Upper lobe of left lung (tissue), 6 donors: Measurements from ENCODE around the gene SGCD. TPM values are rescaled to one million over a fixed set of nuclear protein-coding genes. Genes with fewer than 3 reads are reported as not detected.

Experiments used
- ATAC-seq, 2 donors: fragments of 200-7000 bp; cut with Tn5 transposase; one replicate each; pipeline ENCODE4 v1.9.1; 2022; ENCODE audit warnings: mild to moderate bottlenecking in 2 of 2, moderate library complexity in 2 of 2; ENCODE audit not compliant: low FRiP score in 2 of 2
- DNase-seq, 2 donors: peaks; one replicate each; pipeline ENCODE4 v3.0.0-alpha.2; 2019 to 2020
- H3K27ac ChIP-seq, 4 donors: fragments of 200-600 bp; sonication (generic); one replicate each; pipeline ENCODE4 v1.5.1; 2016 to 2019
- H3K27me3 ChIP-seq, 4 donors: fragments of 200-600 bp; sonication (generic); one replicate each; pipeline ENCODE4 v1.5.1; 2017 to 2019
- H3K36me3 ChIP-seq, 4 donors: fragments of 200-600 bp; sonication (generic); one replicate each; pipeline ENCODE4 v1.5.1; 2016 to 2019
- H3K4me1 ChIP-seq, 4 donors: fragments of 200-600 bp; sonication (generic); one replicate each; pipeline ENCODE4 v1.5.1; 2018 to 2019
- H3K4me3 ChIP-seq, 4 donors: fragments of 200-600 bp; sonication (generic); one replicate each; pipeline ENCODE4 v1.5.1; 2017 to 2019; ENCODE audit warnings: mild to moderate bottlenecking in 2 of 4, moderate library complexity in 1 of 4
- H3K9me3 ChIP-seq, 4 donors: fragments of 200-600 bp; sonication (generic); one replicate each; pipeline ENCODE4 v1.5.1; 2018 to 2019
- EP300 ChIP-seq, 4 donors: sonication (generic); formaldehyde crosslinking; IDR thresholded peaks; one replicate each; pipeline ENCODE4 v1.5.1; 2017; ENCODE audit warnings: antibody characterized with exemption in 4 of 4, control low read depth in 2 of 4
- POLR2A ChIP-seq, 4 donors: fragments of 450-650 bp; IDR thresholded peaks; one replicate each; pipeline ENCODE4 v1.5.1; 2016 to 2017; ENCODE audit warnings: antibody characterized with exemption in 4 of 4, mild to moderate bottlenecking in 2 of 4
- POLR2AphosphoS5 ChIP-seq, 2 donors: sonication (generic); formaldehyde crosslinking; IDR thresholded peaks; one replicate each; pipeline ENCODE4 v1.5.1; 2017; ENCODE audit warnings: antibody characterized with exemption in 2 of 2
- WGBS, 2 donors: methylation state at CpG; one replicate each; pipeline ENCODE4 v1.1.5; 2017 to 2018; 5-methylcytosine and 5-hydroxymethylcytosine counted together
- total RNA-seq, 6 donors: library from RNA; depleted of rRNA in 4 of 6; stranded (reverse); fragments of >200 nt in 4 of 6; gene quantifications; one replicate each; pipeline versions ENCODE4 v1.1.0 to v1.2.1, GENCODE V29; 2016 to 2021
- TF ChIP-seq, protein P1 (sequence below), 6 experiments: fragments of 450-650 bp in 4 of 6; fragments of 200-600 bp in 2 of 6; sonication (generic) in 2 of 6; IDR thresholded peaks; one replicate each; pipeline ENCODE4 v1.5.1; 2016 to 2019; ENCODE audit warnings: antibody characterized with exemption in 6 of 6
- donor health status: DM: no; HTN: no; CAD: no; lungs with moderate emphysema.
- donor health status: DM: no; HTN: yes; CAD: no; lungs with severe emphysema.

The SGCD gene
- total RNA-seq, 6 donors from 2014 or later: 1.0 to 7.8 (median 1.8) TPM

DNA sequence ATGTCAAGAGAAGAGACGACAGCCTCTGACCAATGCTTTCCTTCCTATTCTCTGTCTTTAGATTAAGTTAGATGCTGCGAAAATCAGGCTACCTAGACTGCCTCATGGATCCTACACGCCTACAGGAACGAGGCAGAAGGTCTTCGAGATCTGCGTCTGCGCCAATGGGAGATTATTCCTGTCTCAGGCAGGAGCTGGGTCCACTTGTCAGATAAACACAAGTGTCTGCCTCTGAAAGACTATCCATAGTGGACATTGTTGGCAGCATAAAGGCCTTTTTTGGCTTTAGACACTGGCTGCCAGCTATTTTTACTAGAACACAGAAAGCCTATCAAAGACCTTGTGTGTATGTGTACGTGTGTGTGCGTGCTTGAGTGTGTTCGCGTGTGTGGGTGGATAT, 432.2 kb downstream of the SGCD start:
- WGBS, 2 donors: 89 to 91% methylated on average over 11 of the region's 11 CpGs
- ATAC-seq (no peak), DNase-seq (no peak)
- no peak overlapping the region for H3K27ac ChIP-seq
- no peaks in the 10 kb centered on the region for H3K36me3 ChIP-seq
- no peaks in the 10 kb centered on the region for H3K9me3 ChIP-seq
- no peaks in the 10 kb centered on the region for H3K27me3 ChIP-seq
- H3K4me1 ChIP-seq: no peaks in the 10 kb centered on the region
- H3K4me3 ChIP-seq: no peak overlapping the region
- TF ChIP-seq, protein P1, sequence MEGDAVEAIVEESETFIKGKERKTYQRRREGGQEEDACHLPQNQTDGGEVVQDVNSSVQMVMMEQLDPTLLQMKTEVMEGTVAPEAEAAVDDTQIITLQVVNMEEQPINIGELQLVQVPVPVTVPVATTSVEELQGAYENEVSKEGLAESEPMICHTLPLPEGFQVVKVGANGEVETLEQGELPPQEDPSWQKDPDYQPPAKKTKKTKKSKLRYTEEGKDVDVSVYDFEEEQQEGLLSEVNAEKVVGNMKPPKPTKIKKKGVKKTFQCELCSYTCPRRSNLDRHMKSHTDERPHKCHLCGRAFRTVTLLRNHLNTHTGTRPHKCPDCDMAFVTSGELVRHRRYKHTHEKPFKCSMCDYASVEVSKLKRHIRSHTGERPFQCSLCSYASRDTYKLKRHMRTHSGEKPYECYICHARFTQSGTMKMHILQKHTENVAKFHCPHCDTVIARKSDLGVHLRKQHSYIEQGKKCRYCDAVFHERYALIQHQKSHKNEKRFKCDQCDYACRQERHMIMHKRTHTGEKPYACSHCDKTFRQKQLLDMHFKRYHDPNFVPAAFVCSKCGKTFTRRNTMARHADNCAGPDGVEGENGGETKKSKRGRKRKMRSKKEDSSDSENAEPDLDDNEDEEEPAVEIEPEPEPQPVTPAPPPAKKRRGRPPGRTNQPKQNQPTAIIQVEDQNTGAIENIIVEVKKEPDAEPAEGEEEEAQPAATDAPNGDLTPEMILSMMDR (IDR thresholded peaks at IDR 0.05): no peak
- TF ChIP-seq POLR2AphosphoS5 (IDR thresholded peaks at IDR 0.05) (no peak), EP300 (IDR thresholded peaks at IDR 0.05) (no peak), POLR2A (IDR thresholded peaks at IDR 0.05) (no peak)

- no peak for ATAC-seq
- TF ChIP-seq EP300 (IDR thresholded peaks at IDR 0.05): no peak
- TF ChIP-seq, protein P1 (IDR thresholded peaks at IDR 0.05): no peak
- TF ChIP-seq POLR2A (IDR thresholded peaks at IDR 0.05): no peak
- TF ChIP-seq POLR2AphosphoS5 (IDR thresholded peaks at IDR 0.05): no peak
- H3K27ac ChIP-seq: no peak overlapping the region
- H3K9me3 ChIP-seq: no peaks in the 10 kb centered on the region
- H3K4me3 ChIP-seq: no peak overlapping the region
- no peaks in the 10 kb centered on the region for H3K4me1 ChIP-seq
- no peaks in the 10 kb centered on the region for H3K36me3 ChIP-seq
- H3K27me3 ChIP-seq: no peaks in the 10 kb centered on the region
- DNase-seq: no peak
Observed at GRCh38 chr5:156762771-156763170, 435.8 kb downstream of the SGCD start.

DNA sequence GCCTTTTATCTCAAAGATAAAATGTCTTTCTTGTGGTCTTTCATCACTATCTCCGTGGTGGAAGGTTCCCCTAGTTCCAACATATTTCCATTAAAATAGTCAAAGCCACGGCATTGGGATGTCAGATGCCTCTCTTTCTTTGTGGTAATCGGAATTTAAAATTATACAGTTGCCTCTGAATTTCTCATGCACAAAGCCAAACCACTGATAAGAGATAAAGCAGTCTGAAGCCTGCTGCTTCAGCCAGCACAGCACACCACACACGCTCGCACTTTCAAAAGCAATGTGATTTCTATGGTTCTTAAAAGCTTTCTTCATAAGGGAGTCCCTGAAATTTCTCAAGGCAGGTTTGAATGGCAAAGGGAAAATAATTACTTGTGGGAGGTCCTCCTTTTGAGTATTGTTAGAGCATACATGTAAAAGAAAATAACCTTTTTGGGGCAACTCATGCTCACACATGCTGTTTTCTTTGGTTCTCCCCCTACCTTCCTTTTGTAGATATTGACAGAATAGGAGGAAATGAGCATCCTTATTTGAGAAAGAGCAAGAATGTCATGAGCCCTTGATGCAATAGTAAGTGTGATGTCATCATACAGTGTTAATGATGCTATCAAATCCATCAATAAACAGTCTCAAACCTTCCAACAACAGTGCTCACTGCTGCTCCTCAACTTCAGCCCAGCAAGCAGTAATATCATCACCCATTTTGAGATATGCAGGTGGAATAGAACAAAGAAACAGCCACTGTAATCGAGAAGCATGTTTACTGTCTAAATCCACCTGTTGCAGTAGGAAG, 437.4 kb downstream of the SGCD start:
- Histone ChIP-seq H3K27me3 (no peaks in the 10 kb centered on the region), H3K36me3 (no peaks in the 10 kb centered on the region), H3K4me3 (no peak overlapping the region), H3K9me3 (no peaks in the 10 kb centered on the region), H3K4me1 (no peaks in the 10 kb centered on the region), H3K27ac (no peak overlapping the region)
- no peak for DNase-seq
- WGBS, 2 donors: 69 to 78% methylated on average over 6 of the region's 6 CpGs
- no peak for ATAC-seq
- TF ChIP-seq, protein P1 (IDR thresholded peaks at IDR 0.05): no peak
- TF ChIP-seq EP300 (IDR thresholded peaks at IDR 0.05) (no peak), POLR2A (IDR thresholded peaks at IDR 0.05) (no peak), POLR2AphosphoS5 (IDR thresholded peaks at IDR 0.05) (no peak)

DNA sequence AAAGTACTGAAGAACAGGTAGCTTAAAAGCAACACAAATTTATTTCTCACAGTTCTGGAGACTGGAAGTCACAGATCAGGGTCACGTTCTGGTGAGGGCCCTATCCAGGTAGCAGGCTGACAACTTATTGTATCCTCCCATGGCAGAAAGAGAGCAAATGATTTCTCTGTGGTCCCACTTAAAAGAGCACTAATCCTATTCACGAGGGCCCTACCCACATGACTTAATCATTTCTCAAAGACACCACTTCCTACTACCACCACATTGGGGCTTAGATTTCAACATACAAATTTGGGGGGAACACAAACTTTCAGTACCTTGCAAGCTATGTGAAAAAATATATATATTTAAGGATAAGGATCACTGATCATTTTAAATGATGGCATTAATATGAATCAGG, 447.3 kb downstream of the SGCD start:
- Histone ChIP-seq H3K36me3 (no peaks in the 10 kb centered on the region), H3K4me3 (no peak overlapping the region), H3K4me1 (no peaks in the 10 kb centered on the region), H3K27me3 (no peaks in the 10 kb centered on the region), H3K9me3 (no peaks in the 10 kb centered on the region), H3K27ac (no peak overlapping the region)
- ATAC-seq (no peak), DNase-seq (no peak)
- no peak for TF ChIP-seq POLR2AphosphoS5 (IDR thresholded peaks at IDR 0.05)
- TF ChIP-seq, protein P1 (IDR thresholded peaks at IDR 0.05): no peak
- TF ChIP-seq EP300 (IDR thresholded peaks at IDR 0.05): no peak
- WGBS, 2 donors: 65 to 74% methylated on average over 2 of the region's 2 CpGs

GRCh38 chr5:156778139-156778706, 451.3 kb downstream of the SGCD start:
- no peaks in the 10 kb centered on the region for H3K4me1 ChIP-seq
- no peak for ATAC-seq
- H3K9me3 ChIP-seq: no peaks in the 10 kb centered on the region
- no peaks in the 10 kb centered on the region for H3K27me3 ChIP-seq
- TF ChIP-seq, protein P1 (IDR thresholded peaks at IDR 0.05): no peak
- TF ChIP-seq POLR2AphosphoS5 (IDR thresholded peaks at IDR 0.05) (no peak), EP300 (IDR thresholded peaks at IDR 0.05) (no peak), POLR2A (IDR thresholded peaks at IDR 0.05) (no peak)
- H3K36me3 ChIP-seq: no peaks in the 10 kb centered on the region
- no peak for DNase-seq
- 84 to 96% methylated on average over 1 of the region's 1 CpG for WGBS, 2 donors
- no peak overlapping the region for H3K4me3 ChIP-seq
- no peak overlapping the region for H3K27ac ChIP-seq
